HepG2 (cell line): Measurements from ENCODE around the gene SGPP1. TPM values are rescaled to one million over a fixed set of nuclear protein-coding genes. Genes with fewer than 3 reads are reported as not detected.

ENCODE experiments used
- ATRX ChIP-seq: sonication (generic); formaldehyde crosslinking; IDR thresholded peaks from 2 replicates; pipeline ENCODE4 v1.4.0; 2020; ENCODE audit warnings: missing genetic modification reagents, borderline replicate concordance
- CREM ChIP-seq, 2 experiments: sonication (generic) in 1 of 2; formaldehyde crosslinking in 1 of 2; IDR thresholded peaks; 2 replicates each; pipeline versions ENCODE4 v1.4.0 to v1.6.1; 2016 to 2020; ENCODE audit warnings: antibody characterized with exemption in 1 of 2, mild to moderate bottlenecking in 1 of 2, missing genetic modification reagents in 1 of 2
- GFI1 ChIP-seq: sonication (generic); formaldehyde crosslinking; IDR thresholded peaks from 2 replicates; pipeline ENCODE4 v1.5.0; 2020; ENCODE audit warnings: missing genetic modification reagents, mild to moderate bottlenecking, borderline replicate concordance
- GMEB1 ChIP-seq: sonication (generic); formaldehyde crosslinking; IDR thresholded peaks from 2 replicates; pipeline ENCODE4 v1.5.1; 2020; ENCODE audit warnings: missing genetic modification reagents, mild to moderate bottlenecking, borderline replicate concordance
- HINFP ChIP-seq: sonication (generic); formaldehyde crosslinking; IDR thresholded peaks from 2 replicates; pipeline ENCODE4 v1.4.0; 2020; ENCODE audit warnings: low read depth, mild to moderate bottlenecking, missing genetic modification reagents
- HMGXB4 ChIP-seq, 2 experiments: sonication (generic) in 1 of 2; formaldehyde crosslinking in 1 of 2; IDR thresholded peaks; 2 replicates each; pipeline versions ENCODE4 v1.4.0 to v1.6.1; 2018 to 2020; ENCODE audit warnings: missing genetic modification reagents in 2 of 2, borderline replicate concordance in 1 of 2, low read depth in 1 of 2, mild to moderate bottlenecking in 1 of 2, missing biosample characterization in 1 of 2
- HOXD1 ChIP-seq: sonication (generic); formaldehyde crosslinking; IDR thresholded peaks from 2 replicates; pipeline ENCODE4 v1.5.0; 2020; ENCODE audit warnings: missing genetic modification reagents
- KDM5A ChIP-seq: fragments of 200-600 bp; sonication (generic); IDR thresholded peaks from 2 replicates; pipeline ENCODE4 v1.7.0; 2018; ENCODE audit warnings: antibody characterized with exemption, mild to moderate bottlenecking, low read length, borderline replicate concordance
- KLF16 ChIP-seq, 2 experiments: sonication (generic) in 1 of 2; formaldehyde crosslinking in 1 of 2; IDR thresholded peaks; 2 replicates each; pipeline versions ENCODE4 v1.6.1 to v1.8.0; 2016 to 2023; ENCODE audit warnings: missing genetic modification reagents in 2 of 2, missing compliant biosample characterization in 1 of 2
- KMT2A ChIP-seq: sonication (generic); formaldehyde crosslinking; IDR thresholded peaks from 2 replicates; pipeline ENCODE4 v1.4.0; 2020; ENCODE audit warnings: missing genetic modification reagents
- MED8 ChIP-seq: sonication (generic); formaldehyde crosslinking; IDR thresholded peaks from 2 replicates; pipeline ENCODE4 v1.8.1; 2023; ENCODE audit warnings: mild to moderate bottlenecking, missing genetic modification reagents; ENCODE audit not compliant: insufficient replicate concordance
- NAIF1 ChIP-seq: sonication (generic); formaldehyde crosslinking; IDR thresholded peaks from 2 replicates; pipeline ENCODE4 v1.5.0; 2020; ENCODE audit warnings: mild to moderate bottlenecking, missing genetic modification reagents, borderline replicate concordance
- NCOA2 ChIP-seq: sonication (generic); formaldehyde crosslinking; IDR thresholded peaks from 2 replicates; pipeline ENCODE4 v1.8.0; 2022; ENCODE audit warnings: inconsistent platforms
- NR2C2 ChIP-seq: sonication (generic); formaldehyde crosslinking; IDR thresholded peaks from 2 replicates; pipeline ENCODE4 v1.4.0; 2020; ENCODE audit warnings: missing genetic modification reagents, mild to moderate bottlenecking, moderate library complexity, borderline replicate concordance
- PBX2 ChIP-seq: IDR thresholded peaks from 2 replicates; pipeline ENCODE4 v1.6.1; 2016; ENCODE audit warnings: control low read depth
- PHF20 ChIP-seq: sonication (generic); formaldehyde crosslinking; IDR thresholded peaks from 2 replicates; pipeline ENCODE4 v1.5.0; 2020; ENCODE audit warnings: mild to moderate bottlenecking, missing genetic modification reagents
- SUZ12 ChIP-seq: fragments of 150-350 bp; IDR thresholded peaks from 2 replicates; pipeline ENCODE4 v1.6.1; 2014; ENCODE audit warnings: low read depth, low read length
- ZIK1 ChIP-seq: sonication (generic); formaldehyde crosslinking; IDR thresholded peaks from 2 replicates; pipeline ENCODE4 v1.5.0; 2020; ENCODE audit warnings: mild to moderate bottlenecking, low read depth, missing genetic modification reagents, borderline replicate concordance
- ZNF136 ChIP-seq: sonication (generic); formaldehyde crosslinking; IDR thresholded peaks from 2 replicates; pipeline ENCODE4 v1.8.1; 2022; ENCODE audit warnings: low read depth, mild to moderate bottlenecking, moderate library complexity, missing genetic modification reagents
- ZNF577 ChIP-seq: sonication (generic); formaldehyde crosslinking; IDR thresholded peaks from 2 replicates; pipeline ENCODE4 v1.4.0; 2020; ENCODE audit warnings: mild to moderate bottlenecking, low read depth, missing genetic modification reagents, borderline replicate concordance
- ZNF839 ChIP-seq: sonication (generic); formaldehyde crosslinking; IDR thresholded peaks from 2 replicates; pipeline ENCODE4 v1.4.0; 2020; ENCODE audit warnings: missing genetic modification reagents, mild to moderate bottlenecking, borderline replicate concordance
- ZNF878 ChIP-seq: sonication (generic); formaldehyde crosslinking; IDR thresholded peaks from 2 replicates; pipeline ENCODE4 v1.8.1; 2023; ENCODE audit warnings: mild to moderate bottlenecking, missing genetic modification reagents, moderate library complexity
- ZSCAN21 ChIP-seq: sonication (generic); formaldehyde crosslinking; IDR thresholded peaks from 2 replicates; pipeline ENCODE4 v1.8.0; 2022; ENCODE audit warnings: mild to moderate bottlenecking, missing genetic modification reagents, moderate library complexity, borderline replicate concordance
- ZZZ3 ChIP-seq: sonication (generic); formaldehyde crosslinking; IDR thresholded peaks from 2 replicates; pipeline ENCODE4 v1.4.0; 2020; ENCODE audit warnings: missing genetic modification reagents, mild to moderate bottlenecking, borderline replicate concordance
- polyA plus RNA-seq, 8 experiments: library from polyadenylated mRNA; depleted of rRNA in 3 of 8; stranded (reverse) in 7 of 8; unstranded in 1 of 8; fragments of >200 nt; fragmentation: Illumina TruSeq in 4 of 8; extraction: Trizol in 4 of 8; gene quantifications; 2 replicates each; pipeline versions ENCODE4 v1.2.1 to v1.2.3, GENCODE V29; 2011 to 2016; ENCODE audit warnings: low read depth in 4 of 8, missing spikeins in 1 of 8, mixed read lengths in 1 of 8; ENCODE audit not compliant: insufficient read depth in 1 of 8
- total RNA-seq, 5 experiments: library from RNA; depleted of rRNA; stranded (reverse); fragments of >200 nt; fragmentation: Illumina TruSeq; extraction: Trizol; gene quantifications; 2 replicates each; pipeline ENCODE4 v1.2.3, GENCODE V29; 2016; ENCODE audit warnings: low read depth in 1 of 5

SGPP1 gene
- total and polyA plus RNA-seq, 2 of the 13 experiments (the other 11 are each of a cell fraction or from before 2014, with no cell fraction given) = 6.4 to 6.8 TPM

GRCh38 chr14:63642229-63642611, 85.6 kb downstream of the SGPP1 start (continued):
- TF ChIP-seq HMGXB4 (CRISPR knock-in tag; IDR thresholded peaks at IDR 0.05; ENCODE audit: borderline replicate concordance in 1 of 2, low read depth in 1 of 2) (no peak), NAIF1 (no peak), NCOA2 (CRISPR knock-in tag) (no peak), GMEB1 (CRISPR knock-in tag) (peak; percentile 91; the same call in 1 of the 2 replicates), ZIK1 (CRISPR knock-in tag) (no peak), PBX2 (peak; percentile 86), GFI1 (CRISPR knock-in tag) (0 out of 2 replicates have a peak, but pooled peaks have one; percentile 2), ATRX (no peak), PHF20 (CRISPR knock-in tag) (peak; percentile 20; the same call in 1 of the 2 replicates), KLF16 (CRISPR knock-in tag; IDR thresholded peaks at IDR 0.05) (peak in 1 of 2 experiments; percentile 20; a peak in 1 of 4 replicates), ZSCAN21 (CRISPR knock-in tag) (no peak), HINFP (no peak), ZNF839 (CRISPR knock-in tag) (no peak), KDM5A (peak; percentile 88), SUZ12 (peak; percentile 63), CREM (IDR thresholded peaks at IDR 0.05) (peak; percentile 82), CREM (CRISPR knock-in tag; IDR thresholded peaks at IDR 0.05) (no peak), MED8 (CRISPR knock-in tag) (no peak), ZZZ3 (CRISPR knock-in tag) (peak; percentile 51; the same call in 1 of the 2 replicates), ZNF577 (no peak), KMT2A (peak; percentile 4; the same call in 1 of the 2 replicates), HOXD1 (CRISPR knock-in tag) (0 out of 2 replicates have a peak, but pooled peaks have one; percentile 15), ZNF878 (CRISPR knock-in tag) (no peak), NR2C2 (CRISPR knock-in tag) (peak; percentile 37; the same call in 1 of the 2 replicates), ZNF136 (CRISPR knock-in tag) (no peak)
